CD4-positive, alpha-beta T cell treated with Interleukin-17A for 1 hour (primary cell): ENCODE results near the gene PEMT.

Experiments
- DNase-seq: peaks from one replicate; pipeline ENCODE4 v3.0.0-alpha.2; 2020

PEMT gene

DNA sequence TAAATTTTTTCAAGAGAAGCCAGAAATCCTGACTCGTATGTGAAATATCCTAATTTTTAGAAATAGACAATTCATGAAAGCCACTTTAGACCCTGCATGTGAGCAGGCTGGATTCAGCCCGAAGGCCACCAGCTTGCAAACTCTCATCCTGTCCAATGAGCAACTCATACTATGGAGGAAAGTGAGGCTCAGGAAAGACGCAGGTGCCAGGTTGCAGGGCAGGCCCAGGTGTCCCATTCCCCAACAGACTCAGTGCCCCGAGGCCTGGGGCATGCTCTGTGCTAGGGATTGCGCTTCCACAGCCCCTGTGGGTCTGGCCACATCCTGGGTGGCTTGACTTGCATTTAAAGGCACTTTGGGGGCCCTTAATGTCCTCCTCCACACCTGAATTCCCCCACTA, 78.6 kb downstream of the PEMT start:
- no peak for DNase-seq

DNA sequence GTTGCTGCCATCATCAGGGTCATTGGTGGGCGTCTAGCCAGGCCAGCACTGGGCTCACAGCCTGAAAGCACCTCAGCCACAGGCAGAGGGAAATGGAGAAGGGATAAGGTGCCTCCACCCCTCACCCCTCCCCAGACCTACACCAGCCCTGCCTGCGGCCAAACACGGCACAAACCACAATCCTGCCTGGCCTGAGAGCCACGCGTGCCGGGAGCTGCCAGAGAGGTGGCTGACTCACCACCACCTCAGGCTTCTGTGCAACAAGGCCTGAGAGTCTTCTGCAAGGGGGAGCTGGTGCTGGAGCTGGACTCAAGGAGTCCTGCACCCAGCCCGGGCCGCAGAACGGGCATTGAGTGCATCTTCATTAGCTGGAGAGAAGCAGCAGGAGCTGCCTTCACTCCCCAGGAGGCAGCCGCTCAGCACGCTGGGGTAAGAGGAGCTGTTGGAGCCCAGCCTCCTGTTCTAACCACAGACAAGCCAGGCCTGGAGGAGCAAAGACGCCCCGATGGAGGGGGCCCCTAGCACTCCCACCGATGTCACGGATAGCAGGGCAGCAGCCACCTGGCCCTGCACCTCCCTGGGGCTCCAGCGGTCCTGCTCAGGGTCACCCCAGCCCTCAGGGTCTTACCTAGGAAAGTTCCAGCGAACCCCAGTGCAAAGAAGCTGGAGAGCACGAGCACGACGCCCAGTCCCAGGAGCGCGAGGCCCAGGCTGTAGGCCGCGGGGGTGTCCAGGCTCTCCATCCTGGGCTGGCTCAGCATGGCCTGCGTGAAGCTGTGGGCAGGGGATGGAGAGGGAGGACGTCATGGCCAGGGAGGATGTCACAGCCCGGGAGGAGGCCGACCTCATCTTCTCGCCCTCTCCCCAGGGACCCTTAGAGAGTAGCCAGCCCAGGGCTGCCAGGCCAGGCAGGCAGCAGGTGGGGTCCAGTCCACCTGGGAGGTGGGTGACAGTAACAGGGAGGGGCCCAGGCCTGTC, 79.3 kb downstream of the PEMT start:
- no peak for DNase-seq

DNA sequence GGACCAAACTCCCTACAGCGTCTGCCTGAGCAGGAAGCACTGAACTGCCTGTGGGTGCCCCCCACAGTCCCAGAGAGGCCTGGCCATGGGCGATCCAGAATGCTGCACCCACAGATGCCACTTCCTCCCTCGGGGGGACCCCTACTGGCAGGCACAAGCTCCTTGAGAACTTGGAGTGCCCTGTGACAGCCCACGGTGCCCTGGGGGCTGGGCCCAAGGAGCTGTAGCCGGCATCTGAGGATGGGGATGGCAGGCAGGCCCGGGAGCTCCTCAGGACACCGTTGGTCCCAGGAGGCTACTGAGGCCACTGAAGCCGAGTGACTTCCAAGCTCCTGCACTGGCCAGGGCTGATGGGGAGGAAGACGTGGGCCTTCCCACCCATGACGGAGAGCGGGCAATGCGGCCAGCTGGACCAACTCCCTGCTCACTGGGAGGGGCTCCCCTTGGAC, 80.2 kb downstream of the PEMT start:
- DNase-seq = no peak

DNA sequence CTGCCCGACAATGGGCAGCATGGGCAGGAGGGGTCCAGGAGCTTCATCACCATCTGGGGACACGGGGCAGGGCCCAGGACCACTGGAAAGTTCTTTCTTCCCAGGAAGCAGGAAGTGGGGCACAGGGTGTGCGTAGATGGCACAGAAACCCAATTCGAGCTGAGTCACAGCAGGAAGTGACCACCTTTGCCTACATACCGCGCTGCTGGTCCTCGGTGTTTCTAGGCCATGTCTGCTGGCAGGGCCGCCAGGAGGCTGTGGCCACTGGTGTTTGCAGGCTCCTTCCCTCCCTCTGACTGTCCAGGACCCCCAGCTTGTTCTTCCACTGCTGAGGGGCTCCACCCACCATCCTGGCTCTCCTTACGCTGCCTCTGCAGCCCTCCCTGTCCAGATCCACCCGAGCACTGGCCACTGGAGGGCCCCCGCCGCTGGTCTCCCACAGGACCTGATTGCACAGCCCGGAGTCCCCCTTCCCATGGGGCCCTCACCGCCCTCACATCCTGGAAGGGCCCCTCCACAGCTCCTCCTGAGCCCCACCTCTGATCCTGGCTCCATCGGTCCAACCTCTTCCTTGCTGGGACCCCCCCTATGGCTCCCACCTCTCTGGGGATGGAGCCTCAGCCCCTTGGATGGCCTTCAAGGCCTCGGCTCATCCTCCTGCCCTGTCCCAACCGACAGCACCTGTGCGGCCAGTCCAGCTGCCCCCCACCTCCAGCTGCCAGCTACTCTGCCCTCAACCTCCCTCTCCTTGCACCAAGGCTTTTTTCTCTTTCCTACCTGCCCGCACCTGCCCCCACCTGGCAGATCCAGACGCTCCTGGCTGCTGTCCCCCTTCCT, 80.8 kb downstream of the PEMT start:
- no peak for DNase-seq

DNA sequence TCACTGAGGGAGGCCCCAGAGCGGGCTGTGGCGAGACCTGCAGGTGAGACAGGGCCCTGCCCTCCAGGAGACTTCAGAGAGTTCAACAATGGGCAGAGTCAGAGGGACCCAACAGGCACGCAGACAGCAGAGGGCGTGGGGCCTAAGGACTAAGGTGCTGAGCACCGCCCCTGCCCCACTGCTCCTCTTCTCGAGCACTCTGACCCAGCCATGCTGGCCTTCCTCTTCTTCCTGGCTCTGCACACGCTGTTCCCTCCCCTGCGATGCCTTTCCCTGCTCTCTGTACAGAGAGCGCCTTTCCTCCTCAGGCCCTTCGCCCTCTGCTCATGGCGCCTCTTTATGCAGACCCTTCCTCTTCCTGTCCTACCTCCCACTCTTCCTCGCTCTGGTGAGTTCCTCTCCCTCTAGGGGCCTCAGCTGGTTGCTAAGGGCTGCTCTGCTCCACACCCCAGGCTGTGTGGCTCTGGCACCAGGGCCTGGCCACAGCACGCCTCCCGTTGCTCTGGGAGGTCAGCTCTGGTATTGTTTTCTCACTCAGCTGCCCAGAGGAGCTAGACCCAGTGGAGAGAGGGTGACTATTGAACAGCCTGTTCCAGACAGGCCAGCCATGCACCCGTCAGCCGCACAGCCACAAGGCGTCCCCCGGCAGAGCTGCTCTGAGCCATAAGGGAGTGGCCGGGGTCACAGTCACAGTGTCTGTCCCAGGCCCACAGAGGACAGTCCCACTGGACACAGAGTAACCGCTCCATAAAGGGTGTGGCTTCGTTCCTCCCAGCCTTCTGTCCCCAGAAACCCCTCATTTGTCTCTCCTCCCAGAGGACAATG, 81.7 kb downstream of the PEMT start:
- no peak for DNase-seq

DNA sequence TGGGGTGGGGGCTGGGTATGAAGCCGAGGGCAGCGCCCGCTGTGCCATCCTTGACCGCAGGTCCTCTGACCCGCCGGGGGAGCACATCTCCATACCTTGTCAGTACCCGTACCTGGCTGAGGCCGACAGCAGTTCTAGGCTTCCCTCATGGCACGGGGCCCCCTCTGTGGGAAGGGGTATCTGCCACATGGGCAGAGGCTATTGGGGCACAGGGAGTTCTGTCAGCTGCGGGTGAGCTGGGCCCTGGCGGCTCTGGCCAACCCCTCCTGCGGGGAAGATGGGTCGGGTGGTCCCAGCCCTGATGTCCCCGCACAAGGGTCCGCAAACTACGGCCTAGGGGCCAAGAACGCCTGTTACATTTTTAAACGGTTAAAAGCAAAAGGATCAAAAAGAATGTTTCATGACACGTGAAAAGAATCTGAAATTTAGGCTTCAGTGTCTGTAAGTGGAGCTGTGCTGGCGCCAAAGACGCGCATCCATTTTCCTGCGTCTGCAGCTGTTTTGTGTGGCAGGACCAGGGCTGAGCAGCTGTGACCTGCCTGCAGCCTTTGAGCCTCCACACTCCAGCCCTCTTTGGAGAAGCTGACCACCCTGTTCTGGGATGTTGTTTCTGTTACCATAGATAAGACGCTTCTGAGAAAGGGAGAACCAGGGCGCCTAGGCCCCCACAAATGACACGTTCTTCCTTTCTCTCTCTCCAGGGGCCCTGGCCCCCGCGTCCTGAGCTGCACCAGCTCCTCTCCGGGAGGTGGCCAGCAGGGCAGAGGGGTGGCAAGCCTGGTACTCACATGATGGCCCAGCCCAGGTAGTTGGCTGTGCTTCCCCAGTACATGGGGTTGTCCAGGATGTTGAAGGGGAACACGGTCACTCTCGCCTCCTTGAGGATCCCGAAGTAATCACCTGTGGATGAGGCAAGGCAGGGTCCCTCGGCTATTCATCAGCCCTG, 82.6 kb downstream of the PEMT start:
- no peak for DNase-seq

DNA sequence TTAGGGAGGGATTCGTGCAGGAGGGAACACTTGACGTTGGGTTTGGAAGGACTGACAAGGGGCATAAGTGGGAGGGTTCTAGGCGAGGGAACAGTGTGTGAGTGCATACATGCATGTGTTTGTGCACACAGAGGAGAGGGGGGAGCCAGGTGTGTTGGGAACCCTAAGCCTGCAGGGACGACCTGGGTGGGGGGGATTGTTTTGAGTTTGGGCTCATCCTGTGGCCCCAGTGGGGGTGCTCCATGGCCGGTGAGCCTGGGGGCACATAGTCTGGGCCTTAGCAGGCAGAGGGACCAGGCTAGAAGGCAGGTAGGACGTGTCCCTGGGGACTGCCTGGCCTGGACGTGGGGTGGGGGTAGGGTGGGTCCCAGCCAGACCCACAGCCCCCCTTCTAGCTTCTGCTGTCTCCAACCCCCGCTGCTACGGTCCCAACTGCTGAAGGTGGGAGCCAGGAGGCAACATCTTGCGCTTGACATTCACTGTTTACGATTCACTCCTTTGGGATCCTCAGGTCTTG, 83.4 kb downstream of the PEMT start:
- DNase-seq = no peak

DNA sequence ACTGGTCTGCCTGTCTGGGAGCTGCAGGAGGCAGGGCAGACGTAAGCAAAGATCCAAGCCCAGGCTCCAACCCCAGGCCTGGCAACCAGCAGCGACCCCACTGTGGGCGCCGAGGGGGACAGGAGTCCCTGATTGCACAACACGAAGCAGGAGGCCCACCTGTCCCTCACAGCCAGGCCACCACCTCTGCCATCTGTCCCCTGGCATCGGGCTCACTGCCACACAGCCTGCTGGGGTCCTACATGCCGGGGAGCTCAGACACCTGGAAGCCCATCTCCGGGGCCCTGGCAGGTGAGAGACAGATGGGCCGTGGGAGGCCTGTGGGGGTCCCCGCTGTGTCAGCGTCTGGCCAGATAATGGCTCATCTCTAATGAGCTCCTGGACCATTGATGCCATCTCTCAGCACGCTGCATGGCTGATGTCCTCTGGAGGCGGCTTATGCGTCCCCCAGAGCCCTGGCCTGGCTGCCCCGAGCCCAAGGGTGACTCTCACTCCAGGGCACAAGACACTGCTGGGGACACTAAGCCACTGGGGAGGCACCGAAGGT, 84.0 kb downstream of the PEMT start:
- DNase-seq = no peak

DNA sequence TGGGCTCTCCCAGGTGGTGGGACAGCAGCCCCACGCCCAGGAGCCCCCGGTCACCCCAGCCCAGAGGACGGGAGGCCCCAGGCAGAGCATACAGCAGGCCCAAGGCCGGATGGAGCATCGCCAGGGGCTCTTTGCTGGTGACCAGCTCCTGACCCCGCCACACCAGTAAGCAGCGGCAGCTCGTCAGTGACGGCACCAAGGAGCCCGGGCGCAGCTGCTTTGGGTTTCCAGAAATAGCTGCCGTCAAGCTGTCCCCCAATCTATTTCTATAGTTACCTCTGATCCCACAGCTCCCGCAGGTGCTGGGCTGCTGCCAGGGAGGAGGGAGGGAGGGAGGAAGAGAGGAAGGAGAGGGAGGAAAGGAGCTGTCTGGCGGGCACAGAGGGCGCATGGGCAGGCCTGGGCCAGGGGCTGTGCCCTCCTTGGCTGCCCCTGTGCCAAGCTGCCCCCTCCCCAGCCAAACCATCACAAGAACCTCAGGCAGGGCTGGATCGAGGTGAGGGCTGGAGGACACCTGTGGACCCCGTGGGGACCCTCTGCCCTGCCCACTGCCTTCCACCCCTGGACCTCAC, 84.5 kb downstream of the PEMT start:
- DNase-seq = no peak

DNA sequence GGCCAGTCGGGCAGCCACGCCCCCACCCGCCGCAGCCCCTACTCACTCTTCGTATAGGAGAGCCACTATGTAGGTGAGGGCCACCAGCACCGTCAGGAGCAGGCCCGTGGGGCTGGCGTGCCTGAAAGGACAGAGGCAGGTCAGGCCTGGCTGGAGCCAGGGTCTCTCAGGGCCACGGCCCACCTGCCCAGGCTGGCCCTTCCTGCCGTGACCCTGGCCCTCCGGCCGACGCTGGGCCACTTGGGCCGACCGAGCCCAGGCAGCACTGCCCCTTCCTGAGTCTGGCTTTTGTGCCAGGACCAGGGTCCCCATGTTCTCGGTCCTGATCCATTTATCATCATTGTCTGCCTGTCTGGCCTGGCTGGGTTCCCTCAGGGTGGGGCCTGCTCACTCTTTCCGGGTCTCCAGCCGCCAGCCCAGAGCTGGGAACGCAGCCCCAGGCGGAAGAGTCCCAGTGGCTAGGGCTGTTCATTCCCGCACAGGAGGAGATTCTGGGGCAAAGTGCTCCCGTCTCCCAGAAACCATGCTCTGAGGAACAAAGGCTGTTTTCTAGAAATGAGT, 85.2 kb downstream of the PEMT start:
- DNase-seq = no peak

DNA sequence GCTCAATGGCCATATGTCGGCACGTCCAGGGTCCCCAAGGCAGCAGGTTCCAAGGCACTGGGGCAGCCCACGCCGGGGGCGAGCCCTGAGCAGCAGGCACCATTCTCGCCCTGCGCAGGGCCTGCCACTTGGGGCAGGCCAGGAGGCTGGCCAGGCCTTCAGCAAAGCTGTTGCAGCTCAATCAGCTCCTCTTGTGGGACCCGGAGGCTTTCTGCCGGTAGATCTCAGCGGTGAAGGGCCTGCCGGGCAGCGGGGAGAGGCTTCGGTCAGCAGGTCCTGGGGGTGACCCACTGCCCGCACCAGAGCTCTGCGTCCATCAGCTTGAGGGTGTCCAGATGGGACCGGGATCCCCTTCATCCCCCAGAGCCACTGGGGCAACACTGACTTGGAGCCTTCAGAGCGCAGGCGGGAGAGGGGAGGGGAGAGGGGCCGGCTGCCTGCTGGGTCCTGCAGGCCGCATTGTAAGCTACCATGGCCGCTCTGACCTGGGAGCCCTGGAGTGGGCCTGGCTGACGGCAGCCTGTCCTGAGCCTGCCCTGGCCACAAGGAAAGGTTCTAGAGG, 85.8 kb downstream of the PEMT start:
- no peak for DNase-seq

DNA sequence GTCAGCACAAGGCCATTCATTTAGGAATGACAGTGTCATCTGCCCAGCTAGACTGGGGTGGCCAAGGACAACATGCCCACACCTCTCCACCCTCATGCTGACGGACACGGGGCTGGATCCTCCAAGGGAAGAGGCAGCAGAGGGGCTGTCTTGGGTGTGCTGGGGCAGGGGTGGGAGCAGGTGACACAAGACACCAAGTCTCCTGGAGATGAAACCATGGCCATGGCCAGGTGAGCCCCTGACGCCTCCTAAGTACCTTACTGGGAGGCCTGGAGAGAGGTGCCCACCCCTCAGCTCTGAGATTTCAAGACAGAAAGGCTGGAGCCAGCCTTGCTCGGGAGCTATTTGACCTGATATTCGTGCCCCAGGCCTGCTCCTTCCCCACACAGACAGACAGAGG, 86.4 kb downstream of the PEMT start:
- no peak for DNase-seq

DNA sequence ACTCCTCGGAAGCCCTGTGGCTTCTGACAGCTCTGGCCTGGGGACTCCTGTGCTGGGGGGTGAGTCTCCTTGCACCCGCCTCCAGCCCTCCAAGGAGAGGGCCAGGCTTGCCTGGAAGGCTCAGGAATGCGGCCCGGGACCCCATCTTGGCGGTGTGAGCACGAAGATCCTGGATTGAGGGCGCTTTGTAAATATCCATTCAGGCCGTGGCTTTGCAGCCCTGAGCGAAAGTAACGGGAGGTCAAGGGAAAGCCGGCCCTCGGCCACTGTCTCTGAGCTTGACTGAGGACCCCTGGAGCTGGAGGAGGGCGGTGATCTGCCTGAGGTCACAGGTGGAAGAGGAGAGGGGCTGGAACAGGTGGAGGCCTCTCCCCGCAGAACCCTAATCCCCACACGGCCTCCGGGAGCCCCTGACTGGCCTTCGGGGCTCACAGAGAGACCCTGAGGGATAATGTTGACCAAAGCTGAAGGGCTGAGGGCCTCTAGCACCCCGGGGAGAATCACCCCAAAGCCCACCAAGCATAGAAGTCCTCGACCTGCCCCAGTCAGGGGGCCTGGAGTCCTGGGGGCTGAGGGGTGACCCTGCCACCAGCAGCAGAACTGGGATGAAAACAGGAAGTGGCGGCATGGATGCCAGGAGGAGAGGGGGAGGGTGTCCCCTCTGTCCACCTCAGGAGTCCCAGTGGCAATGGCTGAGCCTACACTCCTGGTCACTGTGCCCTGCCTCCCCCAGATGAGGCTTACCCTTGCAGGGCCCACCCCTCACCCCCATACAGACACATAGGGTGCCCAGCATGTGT, 87.0 kb downstream of the PEMT start:
- DNase-seq = no peak

DNA sequence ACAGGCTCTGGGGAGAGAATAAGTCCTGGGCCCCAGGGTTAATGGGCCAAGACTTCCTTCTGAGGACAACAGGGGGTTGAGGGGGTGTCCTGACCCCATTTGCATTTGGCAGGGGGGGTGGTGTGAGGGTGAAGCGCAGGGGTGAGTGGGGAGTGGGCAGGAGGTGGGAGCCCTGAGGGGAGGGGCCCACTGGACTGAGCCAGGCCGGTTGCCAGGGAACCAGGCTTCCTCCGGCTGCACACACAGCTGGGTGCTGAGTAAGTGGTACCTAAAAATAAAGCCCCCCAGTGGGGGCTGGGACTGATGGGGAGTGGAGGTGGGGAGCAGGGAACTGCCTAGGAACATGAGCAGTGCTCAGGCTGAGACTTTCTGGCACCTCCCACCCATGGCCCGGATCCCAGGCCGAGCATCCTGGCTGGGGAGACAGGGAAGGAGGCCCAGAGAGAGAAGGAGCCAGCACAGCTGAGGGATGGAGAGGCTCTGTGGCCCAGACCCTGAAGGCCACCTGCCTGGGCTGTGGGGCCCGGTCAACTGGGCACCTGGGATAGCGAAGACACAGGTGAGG, 87.9 kb downstream of the PEMT start:
- no peak for DNase-seq

DNA sequence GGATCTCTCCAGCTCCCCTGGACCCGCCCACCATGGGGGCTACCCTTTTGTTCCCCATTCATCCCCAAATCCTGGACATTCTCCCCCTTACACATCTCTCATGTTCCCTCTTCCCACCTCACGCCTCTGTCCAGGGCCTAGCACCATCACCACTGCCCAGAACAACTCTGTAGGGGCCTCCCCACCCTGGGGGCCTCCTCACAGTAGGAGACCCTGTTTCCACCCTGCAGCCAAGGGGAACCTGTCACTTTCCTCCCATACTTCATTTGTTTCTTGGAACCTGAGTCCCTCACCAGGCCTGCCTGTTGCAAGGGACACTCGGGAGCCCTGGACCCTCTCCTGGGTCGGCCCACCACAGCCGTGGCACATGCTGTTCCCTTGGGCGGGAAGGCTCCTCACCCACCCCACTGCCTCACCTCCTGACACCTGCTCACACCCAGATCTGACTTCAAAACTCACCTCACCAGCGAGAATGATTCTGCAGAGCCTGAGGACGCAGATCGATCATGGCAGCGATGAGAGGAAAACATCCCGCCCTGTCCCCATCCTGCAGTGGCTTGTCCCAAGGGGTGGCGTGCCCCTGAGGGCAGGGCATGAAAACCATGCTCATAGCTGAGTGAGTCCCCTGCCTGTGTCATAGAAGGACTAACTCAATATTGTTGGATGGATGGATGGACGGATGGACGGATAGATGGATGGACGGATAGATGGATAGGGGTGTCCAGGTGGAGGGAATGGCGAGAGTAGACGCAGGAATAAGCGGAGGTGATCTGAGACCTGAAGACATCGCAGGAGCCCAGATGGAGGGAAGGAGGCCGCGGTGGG, 88.6 kb downstream of the PEMT start:
- DNase-seq = no peak

DNA sequence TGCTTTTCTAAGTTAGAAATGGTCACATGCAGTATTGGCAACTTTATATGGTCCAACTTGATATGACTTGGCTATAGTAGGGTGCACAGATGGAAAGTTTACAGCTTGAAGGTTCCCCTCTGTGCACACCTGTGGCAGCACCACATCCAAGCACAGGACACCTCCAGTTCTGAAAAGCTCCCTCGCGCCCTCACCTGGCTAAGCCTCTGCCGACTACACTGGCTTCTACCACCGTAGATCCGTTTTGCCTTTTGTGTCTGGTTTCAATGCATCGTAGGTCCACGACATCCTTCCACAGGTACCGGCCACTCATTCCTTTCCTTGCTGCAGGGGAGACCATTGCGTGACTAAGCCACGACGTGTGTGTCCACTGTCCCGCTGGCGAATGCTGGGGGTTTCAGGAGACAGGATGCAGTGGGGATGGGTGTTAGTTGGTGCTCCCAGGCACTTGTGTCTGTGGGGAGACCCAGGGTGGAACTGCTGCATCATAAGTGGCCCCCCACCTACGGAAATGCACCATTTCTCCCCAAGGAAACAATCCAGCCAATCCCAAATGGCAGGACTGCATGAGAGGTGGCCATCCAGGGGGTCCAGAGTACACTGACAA, 90.4 kb downstream of the PEMT start:
- DNase-seq = no peak

DNA sequence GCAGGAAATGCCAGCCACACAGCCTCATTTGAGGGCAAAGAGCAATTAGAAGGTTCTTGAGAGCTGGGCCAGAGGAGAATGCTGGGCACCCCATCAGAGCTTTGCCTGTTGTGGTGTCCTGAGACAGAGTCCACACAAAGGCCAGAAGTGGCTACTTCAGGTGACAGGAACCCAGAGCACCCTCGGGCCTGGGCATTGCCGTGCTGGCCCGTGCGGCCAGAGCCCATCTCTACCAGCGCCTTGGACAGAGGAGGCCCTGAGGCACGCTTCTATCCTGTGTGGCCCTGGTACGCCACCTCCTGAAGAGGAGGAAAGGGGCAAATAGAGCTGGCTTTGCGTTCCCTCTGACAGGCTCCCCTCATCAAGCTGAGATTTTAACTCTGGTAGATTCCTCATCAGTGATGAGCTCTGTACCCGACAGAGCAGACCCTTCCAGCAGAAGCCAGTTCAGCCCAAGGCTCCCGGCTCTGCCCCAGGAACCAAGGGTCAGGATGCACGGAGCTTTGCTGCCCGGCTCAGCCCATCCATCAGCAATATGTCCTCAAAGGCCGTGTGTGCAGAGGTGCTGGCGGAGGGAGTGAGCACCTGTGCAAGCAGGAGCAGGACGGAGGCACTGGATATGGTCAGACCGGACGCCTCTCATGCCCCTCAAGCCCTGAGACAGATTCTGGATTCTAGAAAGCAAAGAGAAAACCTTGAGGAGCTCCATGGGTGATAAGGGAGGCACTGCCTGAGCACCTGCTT, 91.9 kb downstream of the PEMT start:
- DNase-seq = no peak
